GM12801 (cell line): ENCODE results near the gene SRRM2.

Experiments
- TF ChIP-seq, protein P1 (sequence below): IDR thresholded peaks from one replicate; pipeline ENCODE4 v1.5.1; 2011; ENCODE audit warnings: control low read depth; ENCODE audit not compliant: insufficient read length; ENCODE audit errors: extremely low read depth

SRRM2 gene

DNA sequence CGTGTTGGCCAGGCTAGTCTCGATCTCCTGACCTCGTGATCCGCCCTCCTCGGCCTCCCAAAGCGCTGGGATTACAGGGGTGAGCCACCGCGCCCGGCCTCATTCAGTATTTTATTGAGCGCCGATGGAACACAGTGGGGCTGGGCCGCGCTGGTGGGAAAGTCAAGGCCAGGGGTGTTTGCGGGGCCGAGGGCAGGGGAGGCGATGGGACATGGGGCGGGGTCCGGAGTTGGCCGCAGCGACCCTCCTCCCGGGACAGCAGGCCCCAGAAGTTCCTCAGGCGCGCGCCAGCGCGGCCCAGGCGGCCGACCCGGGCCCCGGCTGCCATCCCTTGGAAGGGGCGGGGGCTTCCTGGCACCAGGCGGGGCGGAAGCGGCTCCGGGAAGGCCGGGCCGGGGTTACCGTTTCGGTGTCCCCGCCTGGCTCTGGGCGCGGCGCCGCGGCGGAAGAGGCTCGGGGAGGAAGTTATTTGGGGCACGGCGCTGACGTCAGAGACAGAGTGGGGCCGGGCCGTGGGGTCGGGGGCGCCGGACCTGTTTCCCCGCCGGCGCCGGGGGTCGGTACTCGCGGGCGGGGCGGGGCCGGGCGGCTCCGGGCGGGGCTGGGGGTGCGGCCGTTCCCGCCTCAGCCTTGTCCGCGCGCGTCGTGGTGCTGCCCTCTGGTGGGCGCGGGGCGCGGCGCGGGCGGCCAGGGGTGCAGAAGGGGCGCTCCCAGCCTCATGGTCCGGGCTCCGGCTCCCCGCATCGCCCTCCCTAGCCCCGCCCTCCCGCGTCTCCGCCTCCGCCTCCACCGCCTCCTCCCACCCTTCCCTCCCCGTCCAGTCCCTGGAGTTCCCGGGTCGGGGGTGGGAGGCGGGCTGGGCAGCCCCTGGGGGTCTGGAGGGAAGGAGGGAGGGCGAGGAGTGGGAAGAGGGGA lies 31.5 kb upstream of the SRRM2 start:
- TF ChIP-seq, protein P1, sequence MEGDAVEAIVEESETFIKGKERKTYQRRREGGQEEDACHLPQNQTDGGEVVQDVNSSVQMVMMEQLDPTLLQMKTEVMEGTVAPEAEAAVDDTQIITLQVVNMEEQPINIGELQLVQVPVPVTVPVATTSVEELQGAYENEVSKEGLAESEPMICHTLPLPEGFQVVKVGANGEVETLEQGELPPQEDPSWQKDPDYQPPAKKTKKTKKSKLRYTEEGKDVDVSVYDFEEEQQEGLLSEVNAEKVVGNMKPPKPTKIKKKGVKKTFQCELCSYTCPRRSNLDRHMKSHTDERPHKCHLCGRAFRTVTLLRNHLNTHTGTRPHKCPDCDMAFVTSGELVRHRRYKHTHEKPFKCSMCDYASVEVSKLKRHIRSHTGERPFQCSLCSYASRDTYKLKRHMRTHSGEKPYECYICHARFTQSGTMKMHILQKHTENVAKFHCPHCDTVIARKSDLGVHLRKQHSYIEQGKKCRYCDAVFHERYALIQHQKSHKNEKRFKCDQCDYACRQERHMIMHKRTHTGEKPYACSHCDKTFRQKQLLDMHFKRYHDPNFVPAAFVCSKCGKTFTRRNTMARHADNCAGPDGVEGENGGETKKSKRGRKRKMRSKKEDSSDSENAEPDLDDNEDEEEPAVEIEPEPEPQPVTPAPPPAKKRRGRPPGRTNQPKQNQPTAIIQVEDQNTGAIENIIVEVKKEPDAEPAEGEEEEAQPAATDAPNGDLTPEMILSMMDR: no peak

DNA sequence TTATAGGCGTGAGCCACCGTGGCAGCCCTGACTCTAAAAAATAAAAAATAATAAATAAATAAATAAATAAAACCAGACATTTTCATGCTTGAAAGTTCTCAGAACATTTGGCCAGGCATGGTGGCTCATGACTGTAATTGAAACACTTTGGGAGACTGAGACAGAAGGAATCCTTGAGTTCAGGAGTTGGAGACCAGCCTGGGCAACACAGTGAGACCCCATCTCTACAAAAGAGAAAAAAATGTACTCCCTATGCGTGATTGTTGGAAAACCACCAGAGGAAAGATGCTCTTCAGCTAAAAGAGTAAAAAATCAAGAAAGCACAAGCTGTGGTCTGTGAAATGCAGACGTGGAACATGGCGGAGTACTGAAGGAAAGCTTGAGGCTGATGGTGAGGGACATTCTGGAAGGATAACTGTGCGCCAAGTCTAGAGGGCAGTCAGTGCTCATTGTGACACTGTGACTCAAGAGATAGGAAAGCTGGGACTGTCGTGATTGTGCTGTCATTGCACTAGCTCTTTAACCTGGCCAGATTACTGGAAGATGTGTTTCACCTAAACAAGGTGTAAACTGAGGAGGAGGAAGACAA lies 28.3 kb upstream of the SRRM2 start:
- TF ChIP-seq, protein P1: no peak

DNA sequence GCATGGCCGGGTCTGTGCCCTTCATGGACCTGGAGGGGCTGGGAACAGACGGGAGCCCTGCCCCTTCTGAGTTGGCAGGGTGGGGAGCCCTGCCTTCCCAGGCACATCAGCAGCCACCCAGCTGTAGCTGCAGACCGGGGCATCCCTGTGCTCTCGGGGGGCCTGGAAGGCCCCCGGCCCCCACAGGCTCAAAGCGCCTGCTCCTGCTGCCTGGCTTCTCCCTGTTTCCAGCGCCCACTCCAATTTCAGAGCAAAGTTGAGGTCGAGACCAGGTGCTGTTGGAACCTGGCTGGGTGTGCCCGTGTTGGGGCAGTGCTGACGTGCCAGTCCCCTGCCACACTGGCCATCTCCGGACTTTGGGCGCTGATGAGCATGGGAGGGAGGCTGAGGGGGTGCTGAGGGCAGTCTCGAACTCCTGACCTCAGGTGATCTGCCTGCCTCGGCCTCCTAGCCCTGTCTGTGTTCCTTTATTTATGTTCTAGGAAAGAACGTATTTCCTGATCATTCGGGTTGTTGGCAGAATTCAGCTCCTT lies 27.6 kb upstream of the SRRM2 start:
- TF ChIP-seq, protein P1: no peak

DNA sequence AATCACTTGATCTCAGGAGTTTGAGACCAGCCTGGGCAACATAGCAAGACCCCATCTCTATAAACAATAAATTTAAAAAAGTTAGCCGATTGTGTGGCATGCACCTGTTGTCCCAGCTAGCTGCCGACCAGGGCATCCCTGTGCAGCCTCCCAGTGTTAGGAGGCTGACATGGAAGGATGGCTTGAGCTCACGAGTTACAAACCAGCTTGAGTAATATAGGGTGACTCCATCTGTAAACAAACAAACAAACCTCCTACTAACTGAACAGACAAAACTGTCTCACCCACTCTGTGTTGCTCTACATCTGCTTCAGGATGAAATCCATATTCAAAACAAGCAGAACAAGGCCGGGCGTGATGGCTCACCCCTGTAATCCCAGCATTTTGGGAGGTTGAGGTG lies 25.5 kb upstream of the SRRM2 start:
- TF ChIP-seq, protein P1: no peak

DNA sequence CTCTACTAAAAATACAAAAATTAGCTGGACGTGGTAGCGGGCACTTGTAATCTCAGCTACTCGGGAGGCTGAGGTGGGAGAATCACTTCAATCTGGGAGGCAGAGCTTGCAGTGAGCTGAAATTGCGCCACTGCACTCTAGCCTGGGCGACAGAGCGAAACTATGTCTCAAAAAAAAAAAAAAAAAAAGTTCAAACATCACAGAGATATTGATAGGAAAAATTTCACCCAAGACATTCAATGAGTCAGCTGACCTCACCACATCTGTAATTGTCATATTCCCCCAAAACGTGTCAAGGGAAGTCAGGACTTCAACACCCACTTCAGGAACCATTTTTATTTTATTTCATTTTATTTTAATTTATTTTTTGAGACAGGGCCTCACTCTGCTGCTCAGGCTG lies 24.4 kb upstream of the SRRM2 start:
- TF ChIP-seq, protein P1: no peak

DNA sequence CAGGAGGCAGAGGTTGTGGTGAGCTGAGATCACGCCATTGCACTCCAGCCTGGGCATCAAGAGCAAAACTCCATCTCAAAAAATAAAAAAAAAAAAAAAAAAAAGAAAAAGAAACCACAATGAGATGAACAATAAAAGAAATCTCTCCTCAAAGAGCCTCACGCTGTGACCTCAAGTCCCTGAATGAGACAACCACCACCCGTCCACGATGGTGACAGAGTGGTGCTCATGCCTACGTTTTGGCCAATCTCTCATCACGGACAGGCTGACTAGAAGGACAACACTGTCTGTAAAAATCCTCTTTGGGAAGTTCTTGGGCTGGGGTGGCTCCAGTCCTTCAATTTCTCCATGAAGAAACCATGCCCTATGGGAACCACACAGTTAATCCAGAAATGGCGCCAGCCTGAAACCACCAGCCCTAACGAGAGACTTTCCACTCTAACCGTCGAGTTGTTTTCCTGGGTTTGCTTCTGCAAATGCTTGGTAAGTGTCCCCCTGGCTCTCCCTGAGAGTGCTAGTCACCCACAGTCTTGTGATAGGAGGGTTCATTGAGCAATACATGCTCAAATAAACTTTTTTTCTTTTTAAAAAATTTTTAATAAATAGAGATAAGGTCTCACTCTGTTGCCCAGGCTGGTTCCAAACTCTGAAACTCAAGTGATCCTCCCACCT lies 17.5 kb upstream of the SRRM2 start:
- TF ChIP-seq, protein P1: no peak
